HG03135 (cell line): Measurements from ENCODE around the gene PANK2.
"Not testable (repeated sequence)": the region's sequence is repeated elsewhere in the genome, so short reads cannot be mapped to it uniquely, and the experiment has no call there.

Source experiments
- ATAC-seq: cut with Tn5 transposase; IDR thresholded peaks from one replicate; pipeline ENCODE4 v1.9.1; 2021; ENCODE audit warnings: mild to moderate bottlenecking, moderate library complexity; ENCODE audit not compliant: unreplicated experiment

The PANK2 gene

DNA sequence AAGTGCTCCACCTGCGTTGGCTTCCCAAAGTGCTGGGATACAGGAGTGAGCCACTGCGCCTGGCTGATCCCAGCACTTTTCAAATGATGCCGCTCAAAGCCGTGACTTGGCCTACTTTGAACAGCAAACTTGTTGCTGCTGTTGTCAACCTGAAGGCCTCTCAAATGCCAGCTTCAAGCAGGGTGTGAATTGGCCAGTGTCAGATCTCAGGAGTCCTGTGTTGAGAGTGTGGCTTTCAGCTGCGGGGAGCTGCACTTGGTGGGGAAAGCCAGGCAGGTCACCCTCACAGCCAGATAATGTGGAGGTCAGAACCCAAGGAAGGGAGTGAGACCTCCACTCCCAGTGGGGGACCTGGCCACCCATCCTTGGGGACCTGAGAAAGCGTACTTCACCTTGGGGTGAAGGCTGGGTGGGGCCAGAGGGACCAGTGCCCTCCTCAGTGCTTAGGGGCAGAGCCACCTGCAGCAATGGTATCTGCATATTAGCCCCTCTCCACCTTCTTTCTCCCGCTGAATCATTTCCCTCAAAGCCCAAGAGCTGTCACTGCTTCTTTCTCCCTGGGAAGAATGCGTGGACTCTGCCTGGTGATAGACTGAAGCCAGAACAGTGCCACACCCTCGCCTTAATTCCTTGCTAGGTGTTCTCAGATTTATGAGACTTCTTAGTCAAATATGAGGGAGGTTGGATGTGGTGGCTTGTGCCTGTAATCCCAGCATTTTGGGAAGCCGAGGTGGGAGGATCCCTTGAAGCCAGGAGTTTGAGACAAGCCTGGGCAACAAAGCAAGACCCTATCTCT lies 19.1 kb upstream of the PANK2 start:
- no peak for ATAC-seq

DNA sequence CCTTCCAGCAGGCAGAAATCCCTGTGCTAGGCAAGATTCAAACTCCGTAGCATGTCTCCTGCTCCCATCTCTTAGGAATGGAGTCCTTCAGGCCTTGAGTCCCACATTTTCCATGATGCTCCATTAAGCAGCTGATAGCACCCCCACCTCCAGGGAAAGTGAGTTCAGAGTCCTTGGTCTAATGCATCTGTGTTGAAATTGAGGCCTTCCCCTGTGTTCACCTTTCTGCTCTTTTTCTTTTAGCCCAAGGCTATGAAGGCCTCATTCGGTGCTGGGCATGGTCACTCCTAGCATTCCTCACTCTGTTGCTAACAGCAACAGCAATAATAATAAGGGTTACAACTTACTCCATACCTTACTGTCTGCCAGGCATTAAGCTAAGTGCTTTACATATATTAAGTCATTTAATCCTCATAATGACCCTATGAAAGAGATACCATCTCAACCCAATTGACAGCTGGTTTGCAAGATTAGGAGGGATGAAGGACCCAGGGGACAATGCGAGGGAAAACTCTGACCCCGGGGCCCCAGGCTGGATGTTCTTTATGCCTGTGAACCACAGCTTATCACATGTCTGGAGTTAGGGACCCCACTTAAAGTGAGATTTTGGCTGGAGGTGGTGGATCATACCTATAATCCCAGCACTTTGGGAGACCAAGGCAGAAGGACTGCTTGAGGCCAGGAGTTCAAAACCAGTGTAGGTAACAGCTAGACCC lies 17.5 kb upstream of the PANK2 start:
- no peak for ATAC-seq

DNA sequence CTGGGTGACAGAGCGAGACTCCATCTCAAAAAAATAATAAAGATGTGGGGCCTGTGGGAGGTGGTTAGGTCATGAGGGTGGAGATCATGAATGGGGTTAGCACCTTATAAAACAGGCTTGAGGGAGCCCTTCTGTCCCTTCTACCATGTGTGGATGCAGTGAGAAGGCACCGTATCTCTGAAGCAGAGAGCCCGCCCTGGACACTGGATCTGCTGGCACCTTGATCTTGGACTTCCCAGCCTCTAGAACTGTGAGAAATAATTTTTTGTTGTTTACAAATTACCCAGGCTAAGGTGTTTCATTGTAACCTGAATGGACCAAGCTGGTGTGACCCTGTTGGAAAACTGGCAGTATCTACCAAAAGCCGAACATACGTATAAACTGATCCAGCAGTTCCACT lies 15.7 kb upstream of the PANK2 start:
- ATAC-seq, result no peak

DNA sequence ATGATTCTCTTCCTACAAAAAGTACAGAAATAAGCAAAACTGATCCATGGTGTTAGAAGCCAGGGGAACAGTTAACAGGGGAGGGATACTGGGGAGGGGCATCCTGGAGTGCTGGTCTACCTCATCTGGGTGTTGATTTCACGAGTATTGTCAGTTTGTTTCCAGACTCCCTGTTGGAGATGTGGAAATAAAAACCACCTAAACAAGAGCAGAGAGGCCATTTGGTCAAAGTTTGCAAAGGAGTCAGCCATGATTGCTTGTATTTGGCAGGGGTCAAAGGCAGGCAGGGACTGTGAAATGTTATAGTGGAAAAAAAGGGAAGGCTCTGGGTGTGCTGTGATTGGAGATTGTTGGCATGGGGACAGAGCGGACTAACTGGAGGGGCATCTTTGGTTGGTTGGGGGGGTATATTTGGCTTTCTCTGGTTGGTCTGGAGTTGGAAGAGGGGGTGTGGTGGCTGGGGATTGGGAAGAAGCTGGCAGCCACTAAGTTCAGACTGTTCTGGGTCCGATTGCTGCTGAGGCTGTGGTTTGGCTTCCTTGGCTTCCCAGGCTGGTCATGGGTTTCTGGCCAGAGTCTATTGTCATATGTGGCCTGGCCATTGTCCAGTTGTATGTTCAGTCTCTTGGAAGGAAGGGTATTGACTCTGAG lies 14.9 kb upstream of the PANK2 start:
- ATAC-seq, result no peak

DNA sequence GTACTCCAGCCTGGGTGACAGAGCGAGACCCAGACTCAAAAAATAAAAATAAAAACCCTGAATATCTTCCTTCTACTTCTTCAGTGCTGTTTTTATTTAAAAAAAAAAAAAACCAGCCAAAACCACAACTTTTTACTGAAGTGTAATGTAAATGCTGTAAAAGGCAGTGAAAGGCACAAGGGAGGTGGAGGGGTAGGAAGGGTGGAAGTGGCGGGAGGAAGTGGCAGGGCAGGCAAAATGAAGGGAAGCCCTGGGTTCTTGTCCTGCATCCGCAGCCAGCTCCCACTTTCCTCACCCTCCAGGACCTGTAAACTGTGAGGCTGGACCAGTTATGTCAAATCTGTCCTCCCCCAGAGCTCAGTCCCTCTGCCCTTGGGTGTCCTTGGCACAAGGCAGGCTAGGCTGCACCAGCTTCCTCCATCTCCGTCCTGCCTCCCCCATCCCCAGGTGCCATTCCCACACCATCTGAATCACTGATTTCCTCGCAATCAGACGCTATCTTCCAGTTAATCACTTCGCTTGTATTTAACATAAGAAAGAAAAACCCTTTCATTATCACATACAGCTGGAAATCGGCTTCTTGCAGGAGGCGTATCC lies 13.7 kb upstream of the PANK2 start:
- no peak for ATAC-seq

DNA sequence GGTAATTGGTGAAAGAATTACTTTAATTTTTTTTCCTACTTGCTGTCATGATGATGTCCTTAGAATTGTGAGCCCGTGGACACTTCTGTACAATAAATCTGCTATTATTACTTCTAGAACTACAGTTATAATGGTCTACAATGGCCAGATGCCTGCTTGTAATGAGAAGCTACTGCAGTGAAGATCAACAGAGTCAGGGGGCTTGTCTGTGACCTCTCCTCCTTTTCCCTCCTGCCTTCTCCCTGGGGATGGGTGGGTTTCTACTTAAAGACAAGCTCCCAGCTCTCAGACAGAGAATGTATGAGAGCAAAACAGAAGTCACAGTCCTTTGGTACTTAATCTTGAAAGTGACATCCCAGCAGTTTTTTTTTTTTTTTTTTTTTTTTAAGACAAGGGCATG lies 13.2 kb upstream of the PANK2 start:
- ATAC-seq, result no peak

DNA sequence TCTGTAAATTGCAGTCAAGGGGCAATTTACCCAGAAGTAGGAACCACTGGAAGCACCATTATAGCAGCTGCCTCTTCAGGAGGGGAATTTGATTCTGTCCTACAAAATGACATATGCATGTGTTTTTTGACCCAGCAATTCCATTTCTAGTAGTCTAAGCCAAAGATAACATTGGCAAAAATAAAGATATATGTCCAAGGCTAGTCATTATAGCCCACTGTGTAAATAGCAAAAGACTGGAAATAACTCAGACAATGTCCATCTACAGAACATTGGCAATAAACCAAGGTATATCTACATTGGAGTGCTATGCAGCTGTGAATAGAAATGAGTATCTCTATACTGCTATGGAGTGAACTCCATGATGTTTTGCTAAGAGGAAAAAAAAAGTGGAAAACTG lies 12.5 kb upstream of the PANK2 start:
- ATAC-seq, result no peak

DNA sequence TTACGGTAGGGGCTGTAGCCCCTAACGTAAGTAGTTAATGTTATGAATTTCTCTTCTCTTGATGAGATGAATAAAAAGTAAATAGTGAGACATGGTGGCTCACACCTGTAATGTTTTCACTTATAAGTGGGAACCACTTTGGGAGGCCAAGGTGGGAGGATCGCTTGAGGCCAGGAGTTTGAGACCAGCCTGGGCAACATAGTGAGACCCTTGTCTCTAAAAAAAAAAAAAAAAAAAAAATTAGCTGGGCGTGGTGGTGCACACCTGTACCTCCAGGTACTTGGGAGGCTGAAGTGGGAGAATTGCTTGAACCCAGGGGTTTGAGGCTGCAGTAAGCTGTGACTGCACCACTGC lies 10.3 kb upstream of the PANK2 start:
- not testable (repeated sequence) for ATAC-seq

DNA sequence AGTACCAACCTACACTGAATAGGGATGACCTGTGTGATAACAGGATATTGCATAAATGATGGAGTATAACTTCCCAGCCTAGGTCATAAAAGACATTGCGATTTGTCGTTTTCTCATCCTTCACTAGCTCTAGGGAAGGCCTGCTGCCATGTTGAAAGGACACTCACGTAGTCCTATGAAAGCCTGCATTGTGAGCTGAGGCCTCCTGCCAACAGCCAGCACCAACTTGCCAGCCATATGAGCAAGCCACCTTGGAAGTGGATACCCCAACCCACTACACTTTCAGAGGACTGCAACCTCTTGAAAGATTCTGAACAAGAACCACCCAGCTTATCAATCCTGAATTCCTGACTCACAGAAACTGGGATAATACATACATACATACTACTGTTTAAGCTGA lies 3.5 kb upstream of the PANK2 start:
- no peak for ATAC-seq

DNA sequence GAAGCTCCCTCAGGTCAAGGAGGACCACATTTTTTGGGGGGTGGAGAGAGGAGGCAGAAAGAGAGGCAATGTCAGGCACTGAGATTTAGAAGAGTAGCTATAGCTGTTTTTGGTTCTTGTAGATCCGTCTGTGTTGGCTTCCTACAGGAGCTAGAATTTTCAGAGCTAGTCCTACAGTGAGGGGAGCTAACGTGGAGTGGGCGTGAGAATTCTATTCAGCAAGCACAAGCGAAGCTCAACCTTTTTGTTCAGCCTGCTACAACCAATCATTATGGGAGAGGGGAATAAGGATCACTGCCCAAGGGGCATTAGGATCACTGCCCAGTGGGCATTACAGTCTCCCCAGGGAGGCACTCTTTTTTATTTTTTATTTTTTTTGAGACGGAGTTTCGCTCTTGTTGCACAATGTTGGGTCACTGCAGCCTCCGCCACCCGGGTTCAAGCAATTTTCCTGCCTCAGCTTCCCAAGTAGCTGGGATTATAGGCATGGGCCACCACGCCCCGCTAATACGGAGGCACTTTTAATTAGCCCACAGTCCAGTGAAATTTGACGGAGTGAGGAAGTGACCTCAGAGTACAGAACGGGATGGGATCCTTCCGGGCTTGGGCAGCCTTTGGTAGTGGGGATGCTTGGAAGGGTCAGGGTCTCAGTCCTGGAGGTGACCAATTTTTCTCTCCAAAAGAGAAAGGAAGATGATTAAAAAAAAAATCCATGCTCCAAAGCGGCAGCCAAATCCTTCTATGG lies 1.1 kb upstream of the PANK2 start:
- ATAC-seq, result no peak

DNA sequence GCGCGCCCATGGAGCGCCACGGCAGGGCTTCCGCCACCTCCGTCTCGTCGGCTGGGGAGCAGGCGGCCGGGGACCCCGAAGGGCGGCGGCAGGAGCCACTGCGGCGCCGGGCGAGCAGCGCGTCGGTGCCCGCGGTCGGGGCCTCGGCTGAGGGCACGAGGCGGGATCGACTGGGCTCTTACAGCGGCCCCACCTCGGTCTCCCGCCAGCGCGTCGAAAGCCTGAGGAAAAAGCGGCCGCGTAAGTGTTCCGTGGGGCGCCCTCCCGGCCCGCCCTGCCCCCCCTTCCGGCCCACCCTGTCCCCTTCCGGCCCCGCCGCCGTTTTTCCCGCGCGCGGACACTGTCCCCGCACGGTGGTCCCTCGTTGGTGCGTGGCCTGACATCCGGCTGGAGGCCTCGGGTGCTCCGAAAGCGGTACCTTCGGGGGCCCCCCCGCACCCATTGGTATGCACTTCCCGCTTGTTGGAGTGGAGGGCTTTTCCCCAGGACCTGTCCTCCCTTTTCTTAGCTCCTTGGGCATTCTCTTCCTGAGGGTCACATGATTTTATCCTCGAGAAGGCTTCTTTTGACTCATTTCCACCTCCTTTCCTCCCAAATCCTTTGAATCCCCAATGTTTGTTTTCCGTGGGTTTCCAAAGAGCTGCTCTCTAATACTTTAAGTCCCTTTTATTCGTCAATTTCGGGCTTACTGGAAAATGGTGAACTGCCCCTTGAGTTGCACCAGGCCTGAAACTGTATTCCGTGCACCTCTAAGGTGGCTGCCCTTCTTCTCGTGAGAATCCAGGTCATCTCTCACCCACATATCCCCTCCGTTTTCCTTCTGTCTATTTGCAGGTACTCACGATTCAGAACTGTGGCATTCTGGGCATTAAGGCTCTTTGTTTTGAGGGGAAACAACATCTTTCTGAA lies 556 bp downstream of the PANK2 start:
- peak; percentile 23 for ATAC-seq

DNA sequence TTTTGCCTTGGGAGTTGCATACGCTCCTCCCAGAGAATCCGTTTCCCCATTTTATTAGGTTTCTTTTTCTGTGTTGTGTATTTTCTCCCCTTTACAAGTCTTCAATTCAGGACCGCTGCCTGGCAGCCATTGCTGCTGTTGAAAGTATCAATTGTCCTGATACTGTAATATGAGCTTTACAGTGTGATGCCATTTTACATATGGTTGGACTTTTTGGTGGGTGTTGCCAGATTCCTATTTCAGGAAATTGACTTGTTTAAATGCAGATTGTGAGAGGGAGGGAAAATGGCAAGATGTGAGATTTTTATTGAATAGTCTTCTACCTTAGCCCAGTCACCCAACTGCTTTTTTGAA lies 1.2 kb downstream of the PANK2 start:
- no peak for ATAC-seq

DNA sequence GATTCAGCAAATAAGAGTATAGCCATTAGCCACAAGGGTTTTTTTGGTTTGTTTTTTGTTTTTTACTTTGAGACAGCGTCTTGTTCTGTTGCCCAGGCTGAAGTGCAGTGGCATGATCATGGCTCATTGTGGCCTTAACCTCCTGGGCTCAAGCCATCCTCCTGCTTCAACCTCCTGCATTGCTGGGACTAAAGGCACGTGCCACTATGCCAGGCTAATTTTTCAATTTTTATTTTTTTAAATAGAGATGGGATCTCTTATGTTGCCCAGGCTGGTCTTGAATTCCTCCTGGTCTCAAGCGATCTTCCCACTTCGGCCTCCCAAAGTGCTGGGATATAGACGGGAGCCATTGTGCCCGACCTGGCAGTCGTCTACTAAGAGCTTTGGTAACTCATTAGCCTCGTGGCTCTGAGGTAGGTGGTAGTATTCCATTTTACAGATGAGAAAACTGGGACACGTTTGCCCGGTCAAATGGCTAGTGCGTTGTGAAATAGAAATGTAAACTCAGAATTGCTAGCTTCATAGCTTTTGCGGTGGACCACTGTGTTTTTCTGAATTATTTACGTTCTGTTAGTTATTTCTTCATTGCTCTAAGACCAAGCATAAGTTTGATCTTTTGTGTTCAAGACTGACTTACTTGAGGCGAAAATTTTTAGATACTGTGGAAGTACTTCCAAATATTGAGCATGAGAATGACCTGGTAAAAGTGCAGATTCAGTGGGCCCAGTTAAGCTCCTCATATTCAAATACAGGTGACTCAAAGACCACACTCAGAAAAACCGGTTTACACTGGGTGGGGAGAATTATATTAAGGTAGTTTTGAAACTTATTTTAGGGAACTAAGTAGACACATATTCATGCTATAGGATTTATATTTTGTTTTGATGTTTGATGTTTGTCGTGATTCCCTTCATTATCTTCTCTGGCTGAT lies 2.1 kb downstream of the PANK2 start:
- no peak for ATAC-seq

DNA sequence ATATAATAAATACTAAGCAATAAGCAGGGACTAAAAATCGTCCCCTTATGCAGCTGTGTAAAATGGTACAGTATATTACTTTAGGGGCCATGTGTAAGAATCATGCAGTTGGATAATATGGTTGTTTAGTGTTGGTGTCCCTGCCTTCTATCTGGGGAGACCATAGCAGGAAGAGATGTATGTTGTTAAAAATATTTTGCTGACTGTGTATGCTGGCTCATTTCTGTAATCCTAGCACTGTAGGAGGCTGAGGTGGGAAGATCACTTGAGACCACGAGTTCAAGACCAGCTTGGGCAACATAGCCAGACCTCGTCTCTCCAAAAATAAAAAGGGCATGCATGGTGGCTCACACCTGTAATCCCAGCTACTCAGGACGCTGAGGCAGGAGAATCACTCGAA lies 5.6 kb downstream of the PANK2 start:
- ATAC-seq, result no peak

DNA sequence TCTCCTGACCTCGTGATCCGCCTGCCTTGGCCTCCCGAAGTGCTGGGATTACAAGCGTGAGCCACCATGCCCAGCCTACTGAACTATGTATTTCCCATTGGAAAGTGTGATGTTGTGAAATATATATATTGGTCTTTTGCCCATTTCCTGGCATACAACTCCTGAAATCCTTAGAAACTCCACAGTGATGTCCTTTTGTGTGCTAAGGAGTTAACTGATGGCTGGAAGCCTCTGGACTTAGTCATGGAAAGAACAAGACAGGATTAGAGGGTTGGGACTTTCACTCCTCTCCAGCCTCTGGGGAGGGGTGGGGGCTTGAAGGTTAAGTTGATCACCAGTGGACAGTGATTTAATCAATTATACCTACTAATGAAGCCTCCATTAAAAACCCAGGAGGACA lies 7.1 kb downstream of the PANK2 start:
- no peak for ATAC-seq

DNA sequence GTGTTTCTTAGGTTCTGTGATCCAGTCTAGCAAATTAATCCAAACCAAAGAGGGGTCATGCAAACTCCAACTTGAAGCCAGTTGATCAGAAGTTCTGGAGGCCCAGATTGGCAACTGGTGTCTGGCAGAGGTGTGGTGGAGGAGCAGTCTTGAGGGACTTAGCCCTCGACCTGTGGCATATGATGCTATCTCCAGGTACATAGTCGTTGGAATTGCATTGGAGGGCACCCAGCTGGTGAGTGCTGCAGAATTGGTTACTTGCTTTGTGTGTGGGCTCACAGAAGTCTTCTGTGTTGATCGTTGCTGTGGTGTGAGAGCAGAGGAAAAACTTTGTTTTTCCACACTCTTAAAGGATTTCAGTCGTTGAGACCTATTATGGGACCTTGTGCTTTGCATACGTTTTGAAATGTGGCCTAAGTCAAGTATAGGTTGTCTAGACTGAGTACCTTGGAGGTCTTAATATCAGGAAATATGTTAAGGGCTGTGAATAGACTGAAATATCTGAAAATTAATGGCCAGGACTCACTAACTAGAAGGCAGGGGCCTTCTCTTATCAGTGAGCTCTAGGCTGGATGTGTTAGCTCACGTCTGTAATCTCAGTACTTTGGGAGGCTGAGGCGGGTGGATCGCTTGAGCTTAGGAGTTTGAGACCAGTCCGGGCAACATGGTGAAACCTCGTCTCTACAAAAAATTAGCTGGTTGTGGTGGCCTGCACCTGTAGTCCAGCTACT lies 7.8 kb downstream of the PANK2 start:
- ATAC-seq, result no peak

DNA sequence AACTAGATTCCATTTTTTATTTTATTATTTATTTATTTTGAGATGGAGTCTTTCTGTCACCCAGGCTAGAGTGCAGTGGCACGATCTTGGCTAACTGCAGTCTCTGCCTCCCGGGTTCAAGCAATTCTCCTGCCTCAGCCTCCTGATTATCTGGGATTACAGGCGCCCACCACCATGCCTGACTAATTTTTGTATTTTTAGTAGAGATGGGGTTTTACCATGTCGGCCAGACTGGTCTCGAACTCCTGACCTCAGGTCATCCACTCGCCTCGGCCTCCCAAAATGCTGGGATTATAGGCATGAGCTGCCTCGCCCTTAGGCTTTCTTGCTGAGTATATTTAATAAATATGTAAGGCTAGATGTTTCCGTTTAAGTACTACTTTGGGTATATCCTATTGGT lies 9.0 kb downstream of the PANK2 start:
- ATAC-seq, result not testable (repeated sequence)

DNA sequence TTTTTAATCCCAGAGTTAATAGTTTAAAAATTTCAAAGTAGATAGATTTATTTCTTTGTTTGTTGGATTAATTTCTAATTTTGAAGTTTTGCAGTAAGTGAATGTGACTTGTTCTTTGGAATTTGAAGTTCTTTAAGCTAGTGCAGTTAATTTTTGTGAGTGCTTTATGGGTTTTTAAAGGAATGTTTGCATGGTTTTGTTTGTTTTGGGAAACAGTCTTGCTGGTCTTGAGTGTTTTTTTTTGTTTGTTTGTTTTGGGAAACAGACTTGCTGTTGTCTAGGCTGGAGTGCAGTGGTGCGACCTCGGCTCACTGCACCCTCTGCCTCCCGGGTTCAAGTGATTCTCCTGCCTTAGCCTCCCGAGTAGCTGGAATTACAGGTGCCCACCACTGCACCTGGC lies 9.5 kb downstream of the PANK2 start:
- no peak for ATAC-seq
